ENCODE data around the gene PHRF1. TPM values are rescaled to one million over a fixed set of nuclear protein-coding genes. Genes with fewer than 3 reads are reported as not detected.
"Not testable (repeated sequence)": the region's sequence is repeated elsewhere in the genome, so short reads cannot be mapped to it uniquely, and the experiment has no call there.

Gene PHRF1
- total RNA-seq, 1 experiment from 2014 or later = 36.5 TPM

- in situ Hi-C loops (cut with HindIII; ENCODE audit: low pct_unique_long_range_greater_than_20kb, low sequenced_read_pairs) = no loop called here
- DNase-seq (ENCODE audit: low read depth) = no peak
Observed at GRCh38 chr11:636511-637332, 60.5 kb downstream of the PHRF1 start, which contains the start of gene DRD4. Gene DRD4, plus strand, starts transcription at chr11:637269. Its CDS starts 36 bp downstream, at chr11:637305.

DNA sequence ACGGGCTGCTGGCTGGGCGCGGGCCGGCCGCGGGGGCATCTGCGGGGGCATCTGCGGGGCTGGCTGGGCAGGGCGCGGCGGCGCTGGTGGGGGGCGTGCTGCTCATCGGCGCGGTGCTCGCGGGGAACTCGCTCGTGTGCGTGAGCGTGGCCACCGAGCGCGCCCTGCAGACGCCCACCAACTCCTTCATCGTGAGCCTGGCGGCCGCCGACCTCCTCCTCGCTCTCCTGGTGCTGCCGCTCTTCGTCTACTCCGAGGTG, 61.0 kb downstream of the PHRF1 start:
- no peak for DNase-seq (ENCODE audit: low read depth)
- in situ Hi-C loops (cut with HindIII; ENCODE audit: low pct_unique_long_range_greater_than_20kb, low sequenced_read_pairs) = no loop called here

DNA sequence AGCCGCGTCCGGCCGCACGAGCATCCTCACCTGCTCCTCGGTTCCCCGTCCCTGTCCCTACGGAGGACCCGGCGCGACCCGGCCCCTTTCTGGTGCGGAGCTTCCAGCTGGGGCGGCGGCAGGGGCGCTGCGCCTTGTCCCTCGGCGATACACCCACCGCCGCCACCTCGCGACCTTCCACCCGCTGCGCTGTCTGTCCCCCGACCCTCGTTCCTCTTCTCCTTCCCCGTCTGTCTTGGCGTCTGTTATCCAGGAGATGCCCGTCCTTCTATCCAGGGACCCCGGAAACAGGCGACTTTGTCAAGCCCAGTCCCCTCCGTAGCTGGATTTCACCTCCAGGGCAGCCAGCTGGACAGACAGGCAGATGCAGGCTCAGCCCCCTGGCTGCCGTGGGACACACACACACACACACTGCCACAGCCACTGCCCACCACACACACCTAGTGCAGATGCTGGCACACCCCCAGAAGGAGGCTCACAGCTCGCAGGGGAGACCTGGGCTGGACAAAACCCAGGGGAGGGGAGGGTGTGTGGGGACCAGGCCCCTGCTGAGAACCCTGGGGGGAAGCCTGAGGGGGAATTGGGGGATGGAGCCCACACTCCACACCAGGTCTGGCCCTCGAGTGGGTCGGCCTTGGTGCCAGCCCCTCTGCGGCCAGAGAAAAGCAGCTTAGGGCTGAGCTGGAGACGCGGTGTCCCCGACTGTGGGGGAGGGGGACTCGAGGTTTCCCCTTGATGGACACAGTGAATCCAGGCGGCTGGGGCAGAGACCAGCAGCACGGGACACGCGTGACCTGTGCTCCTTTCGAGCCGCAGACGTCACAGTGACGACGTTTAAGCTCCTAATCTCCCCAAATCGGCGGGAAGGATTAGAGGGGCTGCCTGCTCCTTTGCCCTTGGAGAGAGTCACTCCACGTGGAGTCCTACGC, 61.6 kb downstream of the PHRF1 start:
- no peak for DNase-seq (ENCODE audit: low read depth)
- in situ Hi-C loops (cut with HindIII; ENCODE audit: low pct_unique_long_range_greater_than_20kb, low sequenced_read_pairs) = no loop called here

DNA sequence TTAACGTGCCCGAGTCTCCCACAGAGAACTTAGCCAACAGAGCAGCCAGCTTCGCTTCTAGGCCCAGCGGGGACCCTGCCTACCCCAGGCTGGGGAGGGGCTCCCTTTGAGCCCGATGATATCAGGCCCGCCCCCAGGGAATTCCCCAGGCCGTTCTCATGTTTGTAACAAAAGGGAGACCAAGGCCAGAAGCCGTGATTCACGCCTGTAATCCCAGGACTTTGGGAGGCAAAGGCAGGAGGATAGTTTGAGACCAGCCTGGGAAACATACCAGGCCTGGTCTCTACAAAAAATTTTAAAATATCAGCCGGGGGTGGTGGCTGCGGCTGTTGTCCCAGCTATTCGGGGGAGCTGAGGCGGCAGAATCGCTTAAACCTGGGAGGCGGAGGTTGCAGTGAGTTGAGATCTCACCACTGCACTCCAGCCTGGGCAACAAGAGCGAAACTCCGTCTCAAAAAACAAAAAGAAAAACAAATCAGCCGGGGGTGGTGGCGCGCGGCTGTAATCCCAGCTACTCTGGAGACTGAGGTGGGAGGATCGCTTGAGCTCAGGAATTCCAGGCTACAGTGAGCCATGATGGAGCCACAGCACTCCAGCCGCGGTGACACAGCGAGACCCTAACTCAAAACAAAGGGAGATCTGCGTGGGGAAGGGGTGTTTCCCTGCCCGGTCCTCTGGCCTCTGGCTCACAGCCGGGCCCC, 62.5 kb downstream of the PHRF1 start:
- no peak for DNase-seq (ENCODE audit: low read depth)
- in situ Hi-C loops (cut with HindIII; ENCODE audit: low pct_unique_long_range_greater_than_20kb, low sequenced_read_pairs) = no loop called here

GRCh38 chr11:639332-639955, 63.2 kb downstream of the PHRF1 start:
- no peak for DNase-seq (ENCODE audit: low read depth)
- in situ Hi-C loops (cut with HindIII; ENCODE audit: low pct_unique_long_range_greater_than_20kb, low sequenced_read_pairs) = no loop called here

DNA sequence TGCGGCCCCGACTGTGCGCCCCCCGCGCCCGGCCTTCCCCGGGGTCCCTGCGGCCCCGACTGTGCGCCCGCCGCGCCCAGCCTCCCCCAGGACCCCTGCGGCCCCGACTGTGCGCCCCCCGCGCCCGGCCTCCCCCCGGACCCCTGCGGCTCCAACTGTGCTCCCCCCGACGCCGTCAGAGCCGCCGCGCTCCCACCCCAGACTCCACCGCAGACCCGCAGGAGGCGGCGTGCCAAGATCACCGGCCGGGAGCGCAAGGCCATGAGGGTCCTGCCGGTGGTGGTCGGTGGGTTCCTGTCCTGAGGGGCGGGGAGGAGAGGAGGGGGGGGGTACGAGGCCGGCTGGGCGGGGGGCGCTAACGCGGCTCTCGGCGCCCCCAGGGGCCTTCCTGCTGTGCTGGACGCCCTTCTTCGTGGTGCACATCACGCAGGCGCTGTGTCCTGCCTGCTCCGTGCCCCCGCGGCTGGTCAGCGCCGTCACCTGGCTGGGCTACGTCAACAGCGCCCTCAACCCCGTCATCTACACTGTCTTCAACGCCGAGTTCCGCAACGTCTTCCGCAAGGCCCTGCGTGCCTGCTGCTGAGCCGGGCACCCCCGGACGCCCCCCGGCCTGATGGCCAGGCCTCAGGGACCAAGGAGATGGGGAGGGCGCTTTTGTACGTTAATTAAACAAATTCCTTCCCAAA, 63.9 kb downstream of the PHRF1 start:
- DNase-seq (ENCODE audit: low read depth) = no peak
- in situ Hi-C loops (cut with HindIII; ENCODE audit: low pct_unique_long_range_greater_than_20kb, low sequenced_read_pairs) = no loop called here

DNA sequence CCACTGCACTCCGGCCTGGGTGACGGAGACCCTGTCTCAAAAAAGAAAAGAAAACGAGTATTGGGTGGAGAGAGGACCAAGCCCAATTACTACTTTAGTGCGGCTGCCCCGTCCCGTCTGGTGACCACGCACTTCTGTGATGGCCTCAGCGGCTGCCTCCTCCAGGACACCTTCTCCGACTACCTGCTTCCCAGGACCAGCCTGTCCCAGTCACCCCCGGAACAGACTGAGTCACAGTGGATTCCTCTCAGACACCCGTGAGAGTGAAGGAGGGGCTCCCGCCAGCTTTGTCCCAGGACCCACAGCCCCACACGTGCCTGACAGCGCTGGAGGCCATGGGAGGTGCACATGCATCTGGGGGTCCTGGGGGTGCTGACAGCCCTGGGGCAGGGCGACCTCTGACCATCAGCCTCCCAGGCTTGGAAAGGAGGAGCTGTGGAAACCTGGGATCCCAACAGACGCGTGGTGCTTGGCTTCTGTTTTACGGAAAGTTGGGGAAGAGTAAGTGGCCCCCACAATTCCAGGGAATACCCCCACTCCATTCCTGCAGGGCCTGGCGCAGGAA, 65.6 kb downstream of the PHRF1 start:
- in situ Hi-C loops (cut with HindIII; ENCODE audit: low pct_unique_long_range_greater_than_20kb, low sequenced_read_pairs) = no loop called here
- DNase-seq (ENCODE audit: low read depth) = no peak

- DNase-seq (ENCODE audit: low read depth) = no peak
- in situ Hi-C loops (cut with HindIII; ENCODE audit: low pct_unique_long_range_greater_than_20kb, low sequenced_read_pairs) = no loop called here
Observed at GRCh38 chr11:643366-643765, 67.1 kb downstream of the PHRF1 start.

- no peak for DNase-seq (ENCODE audit: low read depth)
- in situ Hi-C loops (cut with HindIII; ENCODE audit: low pct_unique_long_range_greater_than_20kb, low sequenced_read_pairs) = no loop called here
Observed at GRCh38 chr11:643849-644738, 67.8 kb downstream of the PHRF1 start.

DNA sequence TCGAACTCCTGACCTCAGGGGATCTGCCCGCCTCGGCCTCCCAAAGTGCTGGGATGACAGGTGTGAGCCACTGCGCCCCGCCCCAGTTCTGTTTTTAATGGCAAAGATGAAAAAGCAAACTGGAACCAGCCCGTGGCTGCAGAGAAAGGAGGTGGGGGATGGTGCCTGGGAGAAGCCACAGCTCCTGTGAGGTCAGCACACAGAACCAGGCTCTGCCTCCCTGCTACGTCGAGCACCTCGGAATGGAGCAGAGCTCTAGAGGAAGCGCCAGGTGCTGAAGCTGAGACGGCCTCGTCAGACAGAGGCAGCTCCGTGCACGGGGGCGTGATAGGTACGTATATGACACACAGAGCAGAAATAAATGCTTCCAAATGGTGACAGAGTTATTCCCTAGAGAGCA, 69.3 kb downstream of the PHRF1 start:
- no peak for DNase-seq (ENCODE audit: low read depth)
- in situ Hi-C loops (cut with HindIII; ENCODE audit: low pct_unique_long_range_greater_than_20kb, low sequenced_read_pairs) = no loop called here

- no peak for DNase-seq (ENCODE audit: low read depth)
- in situ Hi-C loops (cut with HindIII; ENCODE audit: low pct_unique_long_range_greater_than_20kb, low sequenced_read_pairs) = no loop called here
Observed at GRCh38 chr11:646214-646613, 69.9 kb downstream of the PHRF1 start.

GRCh38 chr11:647672-648158, 71.4 kb downstream of the PHRF1 start:
- DNase-seq (ENCODE audit: low read depth); in situ Hi-C loops (cut with HindIII; ENCODE audit: low pct_unique_long_range_greater_than_20kb, low sequenced_read_pairs): not testable (repeated sequence)

GRCh38 chr11:650482-650881, 74.2 kb downstream of the PHRF1 start:
- DNase-seq (ENCODE audit: low read depth) = no peak

GRCh38 chr11:653136-653535, 76.9 kb downstream of the PHRF1 start:
- in situ Hi-C loops (cut with HindIII; ENCODE audit: low pct_unique_long_range_greater_than_20kb, low sequenced_read_pairs); DNase-seq (ENCODE audit: low read depth): not testable (repeated sequence)

More at GRCh38 chr11:650482-650881, 74.2 kb downstream of the PHRF1 start:
- in situ Hi-C loops (cut with HindIII; ENCODE audit: low pct_unique_long_range_greater_than_20kb, low sequenced_read_pairs) = no loop called here

- no peak for DNase-seq (ENCODE audit: low read depth)
- in situ Hi-C loops (cut with HindIII; ENCODE audit: low pct_unique_long_range_greater_than_20kb, low sequenced_read_pairs) = no loop called here
Observed at GRCh38 chr11:653837-654236, 77.6 kb downstream of the PHRF1 start.

- in situ Hi-C loops (cut with HindIII; ENCODE audit: low pct_unique_long_range_greater_than_20kb, low sequenced_read_pairs) = not testable (repeated sequence)
Observed at GRCh38 chr11:654444-654843, 78.2 kb downstream of the PHRF1 start.

More at GRCh38 chr11:654444-654843, 78.2 kb downstream of the PHRF1 start:
- DNase-seq (ENCODE audit: low read depth) = not testable (repeated sequence)

Data from Caki2 (cell line).